ENCODE data around the gene KRT7.
"Not testable (repeated sequence)": the region's sequence is repeated elsewhere in the genome, so short reads cannot be mapped to it uniquely, and the experiment has no call there.

KRT7 gene

DNA sequence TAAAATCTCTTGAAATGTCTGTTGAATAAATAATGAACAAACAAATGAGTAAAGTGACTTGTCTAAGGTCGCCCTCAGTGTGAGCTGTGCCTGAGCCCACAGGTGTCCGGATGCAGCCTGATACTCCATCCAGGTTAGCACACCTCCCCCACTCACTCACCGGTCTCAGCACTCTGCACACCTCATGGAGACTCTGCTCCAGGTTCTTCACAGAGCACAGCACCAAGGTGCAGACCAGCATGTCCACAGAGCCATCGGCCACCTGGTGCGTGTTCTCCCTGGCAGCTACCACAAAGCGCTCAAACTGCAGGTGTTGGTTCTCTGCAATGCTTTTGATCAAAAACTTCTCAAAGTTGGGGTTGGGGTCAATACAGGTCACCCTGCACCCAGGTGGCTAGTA is 4.1 kb upstream of the KRT7 start:
- no peak for DNase-seq

DNA sequence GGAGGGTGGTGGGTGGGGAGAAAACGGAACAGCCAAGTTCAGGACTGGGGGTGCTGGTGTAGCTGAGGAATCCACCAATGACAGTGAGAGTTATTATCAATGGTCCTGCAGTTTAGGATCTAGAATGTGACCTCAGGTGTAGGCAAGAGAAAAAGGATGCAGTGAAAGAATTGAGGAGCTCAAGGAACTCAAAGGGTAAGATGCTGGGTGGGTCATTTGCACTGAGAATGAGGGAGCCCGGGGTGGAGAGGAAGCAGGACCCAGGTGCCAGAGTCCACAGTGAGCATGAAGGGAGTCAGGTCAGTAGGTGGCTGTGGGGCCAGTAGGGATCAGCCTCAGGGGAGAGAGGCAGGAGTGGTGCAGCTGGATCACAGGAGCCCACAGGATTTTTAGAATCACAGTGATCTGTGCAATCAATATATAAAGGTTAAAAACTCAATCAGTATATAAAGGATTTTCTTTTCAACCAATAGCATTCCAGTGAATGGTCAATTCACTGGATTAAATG is 3.2 kb upstream of the KRT7 start:
- DNase-seq: no peak

DNA sequence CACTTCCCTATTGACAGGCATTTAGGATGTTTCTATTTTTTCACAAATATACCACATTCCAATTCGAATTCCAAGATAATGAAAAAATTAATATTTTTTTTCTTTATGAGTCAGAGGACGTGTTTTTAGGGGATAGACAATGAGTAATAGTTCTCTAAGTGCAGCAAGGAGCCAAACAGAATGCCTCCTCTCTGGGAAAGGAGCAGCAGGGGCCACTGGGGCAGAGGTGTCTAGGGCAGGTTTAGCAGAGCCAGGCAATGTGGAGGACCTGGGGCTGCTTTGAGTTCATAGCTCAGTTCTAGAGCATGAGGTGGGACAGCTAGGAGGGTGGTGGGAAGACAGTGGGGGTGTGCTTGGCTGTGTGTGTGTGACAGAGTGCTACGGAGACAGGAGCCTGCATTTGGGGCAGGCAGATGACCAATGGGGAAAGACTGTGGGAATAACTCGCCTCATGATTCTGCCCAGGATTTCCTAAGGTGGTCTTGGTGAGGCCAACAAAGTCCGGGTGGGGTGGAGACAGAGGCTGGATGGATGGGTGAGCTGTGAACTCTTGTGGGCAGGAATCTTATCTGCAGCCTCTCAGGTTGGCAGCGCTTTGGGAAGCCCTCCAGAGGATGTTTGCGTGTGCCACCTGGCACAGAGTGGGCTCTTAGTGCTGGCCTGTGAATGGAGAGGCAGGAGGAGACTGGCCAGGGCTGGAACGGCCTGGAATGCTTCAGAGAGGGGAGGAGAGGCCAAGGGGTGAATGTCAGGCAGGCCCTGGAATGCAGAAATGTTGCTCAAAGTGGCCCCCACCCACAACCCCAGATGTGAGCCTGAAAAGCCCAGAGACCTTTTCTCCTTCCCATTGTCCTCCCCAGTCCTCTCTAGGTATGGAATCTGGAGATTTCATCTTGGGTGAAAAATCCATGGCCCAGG is 2.4 kb upstream of the KRT7 start:
- no peak for DNase-seq

DNA sequence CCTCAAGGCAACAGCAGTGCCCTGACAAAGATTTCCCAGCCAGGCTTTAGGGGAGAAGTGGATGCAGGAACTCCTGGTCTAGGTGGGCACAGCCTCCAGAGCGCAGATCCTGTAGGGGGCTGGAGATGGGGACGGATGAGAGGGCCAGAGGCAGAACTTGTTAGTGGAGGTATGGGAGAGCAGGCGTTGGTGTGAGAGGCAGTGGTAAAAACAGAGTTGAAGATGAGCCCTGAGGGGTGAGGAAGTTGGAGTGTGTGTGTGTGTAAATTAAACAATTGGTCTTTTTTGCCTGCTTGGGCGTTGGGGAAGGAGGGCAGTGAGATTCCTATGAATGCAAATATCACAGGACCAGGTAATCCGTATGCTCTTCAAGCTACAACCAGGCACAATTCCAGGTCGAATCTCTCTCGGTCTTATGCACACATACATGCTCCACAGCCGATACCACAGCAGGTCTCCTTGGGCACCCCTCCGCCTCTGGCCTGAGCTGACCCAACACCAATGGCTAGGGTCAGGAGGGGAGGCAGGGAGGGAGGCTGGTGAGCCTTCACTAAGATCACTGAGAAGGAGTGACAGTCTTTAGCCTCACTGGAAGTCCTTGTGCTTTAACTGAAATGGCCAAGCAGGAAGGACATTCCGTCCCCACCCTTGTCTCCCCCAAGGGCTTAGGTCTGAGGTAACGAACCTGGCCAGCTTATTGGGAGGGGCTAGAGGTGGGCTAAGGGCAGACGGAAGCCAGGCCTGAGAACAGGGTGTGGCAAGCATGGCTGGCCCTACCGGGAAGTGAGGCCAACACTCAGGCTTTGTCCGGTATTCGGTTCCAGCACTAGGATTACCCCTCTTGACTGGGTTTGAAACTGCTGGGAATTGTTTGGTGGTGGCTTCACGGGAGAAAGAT is 1.5 kb upstream of the KRT7 start:
- DNase-seq: no peak

DNA sequence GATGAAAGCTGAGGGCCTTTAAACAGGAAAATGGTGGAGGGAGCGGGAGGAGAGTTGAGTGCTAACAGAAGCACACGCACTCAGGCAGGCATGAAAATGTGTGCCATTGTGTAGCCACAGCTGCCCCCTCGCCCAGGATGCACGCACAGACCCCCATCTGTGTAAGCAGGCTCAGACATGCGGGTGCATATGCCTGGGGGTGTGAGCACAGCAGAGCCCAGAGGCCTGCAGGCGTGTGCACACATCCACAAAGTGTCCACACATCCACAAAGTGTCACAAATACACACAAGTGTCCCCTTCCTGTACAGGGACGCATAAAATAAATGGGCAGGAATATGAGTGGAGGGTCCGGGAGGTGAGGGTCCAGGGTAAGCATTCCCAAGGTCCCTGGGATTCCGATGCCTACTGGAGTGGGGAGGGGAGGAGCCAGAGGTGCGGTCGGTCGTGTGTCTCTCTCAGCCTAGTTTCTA is 805 bp upstream of the KRT7 start:
- DNase-seq: no peak

DNA sequence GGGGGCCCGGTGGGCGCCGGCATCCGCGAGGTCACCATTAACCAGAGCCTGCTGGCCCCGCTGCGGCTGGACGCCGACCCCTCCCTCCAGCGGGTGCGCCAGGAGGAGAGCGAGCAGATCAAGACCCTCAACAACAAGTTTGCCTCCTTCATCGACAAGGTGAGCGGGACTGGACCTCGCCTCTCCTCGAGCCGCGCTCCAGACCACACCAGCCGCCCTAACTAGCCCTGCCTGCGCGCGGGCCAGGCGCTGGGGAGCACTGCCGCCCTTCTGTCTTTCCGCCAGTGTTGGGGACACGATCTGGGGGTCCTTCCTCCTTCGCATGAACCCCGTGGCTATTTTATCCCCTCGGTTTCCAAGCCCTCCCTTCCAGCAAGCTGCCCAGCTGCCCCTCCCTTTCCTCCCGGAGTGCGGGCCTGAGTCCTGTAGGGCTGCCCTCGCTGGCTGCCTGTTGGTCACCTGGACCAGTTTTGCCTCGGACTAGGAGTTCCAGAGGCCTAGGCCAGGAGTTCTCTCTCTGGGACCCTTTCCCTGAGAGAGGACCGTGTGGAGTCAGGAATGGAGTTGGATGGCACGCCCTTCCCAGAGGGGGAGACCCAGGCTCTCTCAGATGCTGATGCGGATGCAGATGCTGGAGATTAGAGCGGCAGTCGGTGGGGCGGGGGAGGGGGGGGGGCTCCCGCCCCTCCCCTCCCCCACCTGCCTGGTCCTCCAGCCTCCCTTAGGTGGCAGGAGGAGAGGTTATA is 592 bp downstream of the KRT7 start:
- DNase-seq: no peak

DNA sequence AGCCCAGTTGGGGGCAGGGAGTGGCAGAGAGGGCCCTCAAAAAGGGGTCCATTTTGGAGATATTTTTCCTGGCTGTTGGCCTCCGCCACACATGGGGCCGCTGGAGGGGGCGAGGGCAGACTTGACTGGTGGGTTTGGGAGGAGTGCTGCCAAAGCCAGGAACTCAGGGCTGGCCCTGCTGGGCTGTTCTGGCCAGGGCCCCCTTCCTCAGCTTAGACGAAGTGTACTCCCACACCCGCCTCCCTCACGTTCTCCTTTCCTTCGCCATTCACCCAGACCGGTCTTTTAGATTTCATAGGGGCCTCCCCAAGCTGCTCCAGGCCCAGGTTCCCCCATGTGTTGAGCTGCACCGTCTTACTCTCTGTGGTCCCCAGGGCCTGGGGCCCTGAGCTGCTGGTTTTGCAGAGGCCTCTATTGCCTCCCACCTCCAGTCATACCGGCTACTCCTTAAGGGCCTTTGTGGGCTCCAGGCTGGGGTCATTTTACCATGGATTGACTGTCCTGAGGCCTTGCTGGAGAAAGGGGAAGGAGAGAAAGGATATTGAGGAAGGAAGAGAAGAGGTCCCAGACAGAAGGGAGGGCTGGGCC is 1.3 kb downstream of the KRT7 start:
- no peak for DNase-seq

DNA sequence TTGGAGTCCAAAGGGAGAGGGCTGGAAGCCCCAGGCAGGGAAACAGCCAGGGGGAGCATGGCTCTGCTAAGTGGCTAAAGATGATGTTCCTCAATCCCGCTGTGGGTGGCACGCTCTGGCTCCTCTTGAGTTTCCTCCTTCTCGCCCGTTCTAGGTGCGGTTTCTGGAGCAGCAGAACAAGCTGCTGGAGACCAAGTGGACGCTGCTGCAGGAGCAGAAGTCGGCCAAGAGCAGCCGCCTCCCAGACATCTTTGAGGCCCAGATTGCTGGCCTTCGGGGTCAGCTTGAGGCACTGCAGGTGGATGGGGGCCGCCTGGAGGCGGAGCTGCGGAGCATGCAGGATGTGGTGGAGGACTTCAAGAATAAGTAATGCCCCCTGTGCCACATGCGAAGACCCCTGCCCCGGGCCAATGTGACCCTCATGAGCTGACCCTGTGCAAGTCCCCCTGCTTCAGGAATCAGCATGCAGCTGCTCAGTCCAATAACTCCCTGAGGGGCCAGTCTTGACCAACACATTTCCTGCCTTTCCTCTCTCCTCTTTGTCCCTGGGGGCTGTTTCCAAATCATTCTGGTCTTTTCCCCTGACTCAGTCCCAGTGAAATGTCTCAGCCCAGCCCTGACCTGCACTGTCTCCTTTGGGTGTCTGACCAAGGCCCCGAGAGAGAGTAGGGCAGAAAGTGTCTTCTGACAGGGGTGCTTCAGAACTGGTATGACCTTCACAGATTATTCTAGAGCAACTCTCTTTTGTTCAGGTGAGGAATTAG is 2.1 kb downstream of the KRT7 start:
- DNase-seq: no peak

DNA sequence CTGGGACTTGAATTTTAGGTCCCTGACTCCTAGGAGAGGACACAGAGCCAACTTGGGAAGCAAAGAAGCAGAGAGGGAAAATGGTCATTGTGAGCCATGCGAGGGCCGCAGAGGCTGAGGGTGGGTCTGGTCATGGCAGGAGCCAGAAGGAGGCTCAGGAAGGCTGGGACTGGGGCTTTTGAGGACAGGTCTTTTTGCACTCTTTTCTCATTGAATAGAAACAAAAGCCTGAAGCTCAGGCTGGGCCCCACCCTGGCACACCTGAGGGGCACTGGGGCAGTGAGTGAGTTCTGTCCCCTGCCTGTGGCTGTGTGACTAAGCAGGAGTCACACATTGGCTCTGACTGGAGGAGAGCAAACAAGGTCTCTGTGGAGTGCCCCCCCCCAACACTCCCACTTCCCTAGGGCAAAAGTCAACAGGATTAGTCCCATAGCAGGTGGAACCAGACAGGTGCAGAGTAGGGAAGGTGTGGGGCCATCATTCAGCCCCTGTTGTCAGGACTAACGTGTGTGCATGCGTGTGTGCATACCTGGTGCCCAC is 2.8 kb downstream of the KRT7 start:
- DNase-seq: no peak

DNA sequence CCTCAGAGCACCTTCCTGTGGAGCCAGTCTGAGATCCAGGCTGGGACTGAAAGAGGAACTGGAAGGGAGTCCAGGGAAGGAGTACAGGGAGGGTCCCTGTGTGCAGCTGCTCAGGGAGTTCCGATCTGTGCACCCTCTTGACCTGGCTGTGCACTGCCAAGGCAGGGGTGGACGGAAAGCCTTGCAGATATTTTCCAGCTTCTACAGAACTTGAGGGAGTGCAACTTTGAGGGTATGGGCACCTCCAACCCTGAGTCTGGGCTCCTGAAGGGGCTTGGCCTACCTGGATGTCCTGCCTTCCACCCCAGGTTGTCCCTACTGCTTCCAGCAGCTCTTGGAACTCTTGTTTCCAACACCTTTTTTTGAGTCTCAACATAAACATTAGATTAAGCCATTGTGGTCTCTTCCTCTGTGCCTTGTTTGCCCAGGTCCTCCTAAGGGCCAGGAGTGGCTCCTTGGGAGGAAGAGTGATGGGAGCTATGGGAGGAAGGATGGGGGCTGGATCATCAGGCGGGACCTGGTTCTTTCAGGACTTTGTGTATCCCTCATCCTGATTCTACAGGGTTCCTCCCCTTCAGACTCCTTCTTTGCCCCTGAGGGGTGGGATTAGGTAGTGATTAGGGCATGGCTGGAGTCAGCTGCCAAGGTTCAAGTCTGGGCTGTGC is 3.5 kb downstream of the KRT7 start:
- no peak for DNase-seq

DNA sequence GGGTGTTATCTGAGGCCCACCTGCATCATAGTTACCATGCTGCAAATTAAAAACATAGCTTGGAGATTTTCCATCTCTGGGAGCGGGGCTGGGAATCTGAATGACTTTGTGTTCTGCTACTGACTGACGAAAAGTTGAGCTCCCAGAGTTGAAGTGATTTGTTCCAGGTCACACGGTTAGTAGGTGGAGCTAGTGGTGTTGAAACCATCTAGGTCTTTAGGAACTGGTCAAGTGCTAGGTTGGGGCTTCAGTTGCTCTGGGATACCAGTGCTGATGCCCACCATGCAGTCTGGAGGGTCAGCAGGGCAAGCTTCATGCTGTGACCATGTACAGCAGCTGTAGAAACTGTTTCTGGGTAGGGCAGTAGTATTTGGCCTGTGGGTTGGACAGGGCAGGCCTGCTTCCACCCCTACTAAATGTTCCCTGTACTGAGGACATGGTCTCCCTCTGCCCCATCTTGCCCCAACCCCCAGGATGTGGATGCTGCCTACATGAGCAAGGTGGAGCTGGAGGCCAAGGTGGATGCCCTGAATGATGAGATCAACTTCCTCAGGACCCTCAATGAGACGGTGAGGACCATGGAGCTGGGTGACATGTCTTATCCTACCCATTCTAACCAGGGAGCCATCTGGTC is 5.3 kb downstream of the KRT7 start:
- DNase-seq: no peak

DNA sequence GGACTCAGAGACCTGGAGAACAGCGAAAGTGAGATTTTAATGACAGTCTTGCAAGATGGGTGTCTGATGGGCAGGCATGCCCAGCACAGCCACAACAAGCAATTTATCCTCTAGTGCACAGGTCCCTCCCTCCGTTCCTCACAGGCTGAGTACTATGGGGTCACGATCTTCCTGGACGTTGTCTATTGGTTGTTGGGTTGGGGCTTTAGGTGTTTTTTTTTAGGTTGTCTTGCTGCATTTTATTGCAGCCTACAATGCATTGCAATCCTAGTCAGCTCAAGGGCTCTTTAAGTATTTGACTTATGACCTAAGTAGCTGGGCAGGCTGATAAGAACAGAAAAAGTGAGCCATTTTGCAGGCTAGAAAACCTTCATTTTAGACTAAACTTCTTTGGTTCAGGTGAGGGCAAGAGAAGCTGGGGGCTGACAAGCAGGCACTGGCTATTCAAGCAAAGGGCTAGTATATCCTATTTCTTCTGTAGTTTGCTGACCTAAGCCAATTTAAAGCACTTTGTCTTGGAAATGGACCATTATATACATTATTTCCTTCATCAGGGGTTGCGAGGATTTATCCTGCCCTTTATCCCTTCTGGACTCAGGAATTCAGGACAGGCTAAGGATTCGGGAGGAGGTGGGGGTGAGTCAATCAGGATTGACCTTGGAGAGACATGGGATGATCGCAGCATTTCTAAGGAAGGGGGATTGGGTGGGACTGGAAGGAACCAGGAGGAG is 6.0 kb downstream of the KRT7 start:
- no peak for DNase-seq

DNA sequence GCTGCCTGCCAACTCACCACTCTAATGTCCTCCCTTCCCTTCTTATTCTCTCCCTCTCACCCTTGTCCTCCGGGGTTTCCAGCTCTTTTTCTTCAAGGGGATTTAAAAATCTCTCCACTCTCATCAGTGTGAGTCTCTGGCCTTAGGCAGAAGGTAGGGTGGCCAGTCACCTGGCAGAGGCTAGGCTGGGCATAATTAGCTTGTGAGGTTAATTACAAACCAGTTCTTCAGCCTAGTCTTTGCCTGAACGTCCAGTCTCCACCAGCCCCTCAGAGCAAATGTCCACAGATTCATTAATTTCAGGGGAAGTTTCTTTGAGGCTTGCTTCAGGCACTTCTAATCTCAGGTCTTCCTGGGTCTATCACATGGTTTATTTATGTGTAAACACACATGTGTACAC is 6.7 kb downstream of the KRT7 start:
- no peak for DNase-seq

DNA sequence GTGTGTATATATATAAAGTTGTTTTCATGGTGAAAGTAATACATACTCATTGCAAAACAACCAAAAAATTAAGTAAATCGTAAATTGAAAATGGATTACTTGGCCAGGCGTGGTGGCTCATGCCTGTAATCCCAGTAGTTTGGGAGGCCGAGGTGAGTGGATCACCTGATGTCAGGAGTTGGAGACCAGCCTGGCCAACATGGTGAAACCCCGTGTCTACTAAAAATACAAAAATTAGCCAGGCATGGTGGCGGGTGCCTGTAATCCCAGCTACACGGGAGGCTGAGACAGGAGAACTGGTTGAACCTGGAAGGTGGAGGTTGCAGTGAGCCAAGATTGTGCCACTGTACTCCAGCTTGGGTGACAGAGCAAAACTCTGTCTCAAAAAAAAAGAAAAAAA is 7.2 kb downstream of the KRT7 start:
- DNase-seq: not testable (repeated sequence)

DNA sequence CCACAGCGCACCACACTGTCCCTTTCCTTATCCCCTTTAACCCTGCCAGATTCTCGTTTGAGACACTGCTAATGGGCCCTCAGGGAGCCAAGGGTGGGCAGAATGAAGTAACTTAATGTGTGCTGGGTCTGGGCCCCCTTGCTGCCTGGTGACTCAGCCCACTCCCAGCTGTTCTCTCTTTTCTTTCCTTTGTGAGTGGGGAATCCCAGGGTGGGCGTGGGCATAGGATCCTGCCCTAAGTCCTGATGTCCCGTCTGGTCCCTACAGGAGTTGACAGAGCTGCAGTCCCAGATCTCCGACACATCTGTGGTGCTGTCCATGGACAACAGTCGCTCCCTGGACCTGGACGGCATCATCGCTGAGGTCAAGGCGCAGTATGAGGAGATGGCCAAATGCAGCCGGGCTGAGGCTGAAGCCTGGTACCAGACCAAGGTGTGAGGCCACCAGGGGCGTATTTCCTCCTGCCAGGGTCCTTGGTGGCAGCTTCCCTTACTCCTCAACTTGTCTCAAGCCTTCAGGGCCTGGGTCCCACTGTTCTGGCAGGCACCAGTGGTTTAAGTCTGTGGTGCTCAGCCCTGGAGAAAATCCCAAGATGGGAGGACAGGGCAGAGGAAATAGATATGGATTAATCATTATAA is 8.3 kb downstream of the KRT7 start:
- DNase-seq: no peak

DNA sequence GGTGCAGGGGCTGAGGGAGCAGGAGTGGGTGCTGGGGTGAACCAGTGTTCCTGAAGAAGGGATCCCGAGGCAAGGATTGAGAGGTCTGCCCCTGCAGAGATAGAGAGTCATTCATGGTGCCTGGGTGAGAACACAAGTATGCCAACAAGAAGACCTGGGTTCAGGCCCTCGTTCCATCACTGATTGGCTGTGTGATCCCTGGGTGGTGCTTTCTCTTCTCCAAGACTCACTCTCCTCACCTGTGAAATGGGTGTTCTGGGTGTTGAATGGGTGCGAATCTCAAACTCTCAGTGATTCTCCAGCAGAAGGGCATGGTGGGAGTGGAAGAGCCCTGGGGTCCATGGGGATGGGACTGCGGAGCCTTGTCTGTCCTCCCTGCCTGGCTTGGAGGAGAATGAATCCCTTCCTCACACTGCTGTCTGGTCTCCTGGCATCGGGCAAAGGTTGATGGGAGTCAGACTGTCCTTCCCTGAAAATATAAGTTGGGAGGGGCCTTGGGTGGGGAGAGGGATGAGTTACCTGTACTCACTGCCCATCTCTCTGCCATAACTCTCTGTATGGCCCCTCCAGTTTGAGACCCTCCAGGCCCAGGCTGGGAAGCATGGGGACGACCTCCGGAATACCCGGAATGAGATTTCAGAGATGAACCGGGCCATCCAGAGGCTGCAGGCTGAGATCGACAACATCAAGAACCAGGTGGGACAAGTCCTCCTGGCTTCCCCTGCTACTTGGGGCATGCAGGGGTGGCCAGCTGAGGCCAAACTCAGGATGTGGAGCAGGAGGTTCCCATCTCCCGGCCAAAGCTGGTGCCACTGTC is 9.6 kb downstream of the KRT7 start:
- DNase-seq: no peak
